ENCODE measurements around the gene INSR. TPM values are rescaled to one million over a fixed set of nuclear protein-coding genes. Genes with fewer than 3 reads are reported as not detected.

The INSR gene
- total and polyA plus RNA-seq, 2 experiments from 2014 or later, result 6.2 to 11.7 TPM

- Histone ChIP-seq H4K20me1 (ENCODE audit: insufficient read depth) (no peaks in the 10 kb centered on the region), H3K4me1 (ENCODE audit: insufficient read depth) (no peaks in the 10 kb centered on the region; the same call in 1 of the 2 replicates), H3F3A (ENCODE audit: insufficient read depth) (no peaks in the 10 kb centered on the region), H3K79me2 (ENCODE audit: insufficient read depth) (peaks cover 10% of the 10 kb centered on the region), H3K9ac (no peak overlapping the region), H3K27ac (no peak overlapping the region), H3K9me2 (ENCODE audit: insufficient read depth) (no peaks in the 10 kb centered on the region), H2AFZ (no peak overlapping the region), H3K4me3 (no peak overlapping the region), H3K9me3 (ENCODE audit: low read depth) (no peaks in the 10 kb centered on the region), H3K36me3 (ENCODE audit: low read depth) (no peaks in the 10 kb centered on the region), H3K27me3 (replicated peaks; ENCODE audit: insufficient read depth) (no peaks in the 10 kb centered on the region), H3K4me2 (ENCODE audit: unreplicated experiment) (no peak overlapping the region)
- in situ Hi-C loops (cut with MboI), result no loop called here
- TF ChIP-seq EZH2 (IDR thresholded peaks at IDR 0.05; ENCODE audit: insufficient read depth, poor library complexity, severe bottlenecking), result no peak
- no peak for TF ChIP-seq EZH2phosphoT487 (IDR thresholded peaks at IDR 0.05; ENCODE audit: insufficient read depth, low read depth)
- 92 to 94% methylated on average over 7 of the region's 7 CpGs for WGBS, 2 experiments (ENCODE audit: low coverage in 1 of 2, low lambda C conversion rate in 2 of 2, missing lambda C conversion rate in 2 of 2)
- DNase-seq, result no peak
Measured at GRCh38 chr19:7224995-7225394, 69.2 kb downstream of the INSR start.

- no peaks in the 10 kb centered on the region for H3K36me3 ChIP-seq (ENCODE audit: low read depth)
- peak overlapping the region; percentile 41 for H3K4me2 ChIP-seq (ENCODE audit: unreplicated experiment)
- DNase-seq, result peak; percentile 61
- H4K20me1 ChIP-seq (ENCODE audit: insufficient read depth), result no peaks in the 10 kb centered on the region
- H3K4me3 ChIP-seq, result peak overlapping the region; percentile 47
- H3K9me2 ChIP-seq (ENCODE audit: insufficient read depth), result no peaks in the 10 kb centered on the region
- no peak overlapping the region for H3K9ac ChIP-seq
- H3K27me3 ChIP-seq (replicated peaks; ENCODE audit: insufficient read depth), result no peaks in the 10 kb centered on the region
- H3K79me2 ChIP-seq (ENCODE audit: insufficient read depth), result peaks cover 10% of the 10 kb centered on the region
- no peaks in the 10 kb centered on the region for H3F3A ChIP-seq (ENCODE audit: insufficient read depth)
- no peaks in the 10 kb centered on the region for H3K9me3 ChIP-seq (ENCODE audit: low read depth)
- no peak overlapping the region for H2AFZ ChIP-seq
- WGBS, 2 experiments (ENCODE audit: low coverage in 1 of 2, low lambda C conversion rate in 2 of 2, missing lambda C conversion rate in 2 of 2), result 12 to 13% methylated on average over 17 to 18 of the region's 18 CpGs
- H3K4me1 ChIP-seq (ENCODE audit: insufficient read depth), result no peaks in the 10 kb centered on the region; the same call in 1 of the 2 replicates
- in situ Hi-C loops (cut with MboI), result no loop called here
- H3K27ac ChIP-seq, result no peak overlapping the region
- no peak for TF ChIP-seq EZH2phosphoT487 (IDR thresholded peaks at IDR 0.05; ENCODE audit: insufficient read depth, low read depth)
- no peak for TF ChIP-seq EZH2 (IDR thresholded peaks at IDR 0.05; ENCODE audit: insufficient read depth, poor library complexity, severe bottlenecking)
Measured at GRCh38 chr19:7224209-7224686, 70.0 kb downstream of the INSR start.

GRCh38 chr19:7223429-7223828 is 70.8 kb downstream of the INSR start:
- Histone ChIP-seq H3K4me2 (ENCODE audit: unreplicated experiment) (no peak overlapping the region), H3K36me3 (ENCODE audit: low read depth) (no peaks in the 10 kb centered on the region), H3K79me2 (ENCODE audit: insufficient read depth) (peaks cover 10% of the 10 kb centered on the region), H4K20me1 (ENCODE audit: insufficient read depth) (no peaks in the 10 kb centered on the region), H3K27me3 (replicated peaks; ENCODE audit: insufficient read depth) (no peaks in the 10 kb centered on the region), H3K4me1 (ENCODE audit: insufficient read depth) (no peaks in the 10 kb centered on the region; the same call in 1 of the 2 replicates), H2AFZ (no peak overlapping the region), H3K27ac (no peak overlapping the region), H3K9ac (no peak overlapping the region), H3F3A (ENCODE audit: insufficient read depth) (no peaks in the 10 kb centered on the region), H3K4me3 (no peak overlapping the region), H3K9me2 (ENCODE audit: insufficient read depth) (no peaks in the 10 kb centered on the region), H3K9me3 (ENCODE audit: low read depth) (no peaks in the 10 kb centered on the region)
- TF ChIP-seq EZH2 (IDR thresholded peaks at IDR 0.05; ENCODE audit: insufficient read depth, poor library complexity, severe bottlenecking) (no peak), EZH2phosphoT487 (IDR thresholded peaks at IDR 0.05; ENCODE audit: insufficient read depth, low read depth) (no peak)
- WGBS, 2 experiments (ENCODE audit: low coverage in 1 of 2, low lambda C conversion rate in 2 of 2, missing lambda C conversion rate in 2 of 2), result 95 to 100% methylated on average over 1 of the region's 1 CpG
- in situ Hi-C loops (cut with MboI), result no loop called here
- no peak for DNase-seq

DNA sequence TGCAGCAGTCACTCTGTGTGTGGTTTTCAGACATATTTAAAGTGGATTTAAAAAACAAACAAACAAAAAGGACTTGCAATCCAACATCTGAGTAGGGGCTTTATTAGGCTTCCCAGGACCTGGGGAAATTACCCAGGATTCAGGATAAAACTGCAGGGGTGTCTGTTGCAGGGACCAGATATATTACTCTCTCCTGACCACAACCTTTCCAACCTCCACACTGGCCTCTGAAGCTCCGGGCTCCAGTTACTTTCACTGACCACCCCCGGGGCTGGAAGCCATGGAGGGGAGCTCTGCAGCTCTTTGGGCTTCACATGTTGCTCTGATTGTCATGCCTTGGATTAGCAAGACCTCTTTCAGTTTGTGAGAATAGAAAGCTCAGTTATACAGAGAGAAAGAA is 75.2 kb downstream of the INSR start:
- no peak overlapping the region for H3K4me3 ChIP-seq
- no peak overlapping the region for H2AFZ ChIP-seq
- in situ Hi-C loops (cut with MboI), result no loop called here
- H4K20me1 ChIP-seq (ENCODE audit: insufficient read depth), result no peaks in the 10 kb centered on the region
- no peaks in the 10 kb centered on the region for H3K9me3 ChIP-seq (ENCODE audit: low read depth)
- no peak for DNase-seq
- no peaks in the 10 kb centered on the region for H3F3A ChIP-seq (ENCODE audit: insufficient read depth)
- H3K9me2 ChIP-seq (ENCODE audit: insufficient read depth), result no peaks in the 10 kb centered on the region
- H3K9ac ChIP-seq, result no peak overlapping the region
- H3K4me2 ChIP-seq (ENCODE audit: unreplicated experiment), result no peak overlapping the region
- H3K27ac ChIP-seq, result no peak overlapping the region
- 67 to 75% methylated on average over 2 of the region's 2 CpGs for WGBS, 2 experiments (ENCODE audit: low coverage in 1 of 2, low lambda C conversion rate in 2 of 2, missing lambda C conversion rate in 2 of 2)
- H3K4me1 ChIP-seq (ENCODE audit: insufficient read depth), result no peaks in the 10 kb centered on the region
- H3K79me2 ChIP-seq (ENCODE audit: insufficient read depth), result peaks cover 10% of the 10 kb centered on the region
- no peaks in the 10 kb centered on the region for H3K36me3 ChIP-seq (ENCODE audit: low read depth)
- no peak for TF ChIP-seq EZH2phosphoT487 (IDR thresholded peaks at IDR 0.05; ENCODE audit: insufficient read depth, low read depth)
- TF ChIP-seq EZH2 (IDR thresholded peaks at IDR 0.05; ENCODE audit: insufficient read depth, poor library complexity, severe bottlenecking), result no peak
- no peaks in the 10 kb centered on the region for H3K27me3 ChIP-seq (replicated peaks; ENCODE audit: insufficient read depth)

GRCh38 chr19:7217861-7218260 is 76.4 kb downstream of the INSR start:
- Histone ChIP-seq H3K27ac (no peak overlapping the region), H3K9me3 (ENCODE audit: low read depth) (no peaks in the 10 kb centered on the region), H3K9me2 (ENCODE audit: insufficient read depth) (no peaks in the 10 kb centered on the region), H3K4me2 (ENCODE audit: unreplicated experiment) (no peak overlapping the region), H3K4me1 (ENCODE audit: insufficient read depth) (no peaks in the 10 kb centered on the region), H3K4me3 (no peak overlapping the region), H3K9ac (no peak overlapping the region), H3K27me3 (replicated peaks; ENCODE audit: insufficient read depth) (no peaks in the 10 kb centered on the region), H3F3A (ENCODE audit: insufficient read depth) (no peaks in the 10 kb centered on the region), H2AFZ (no peak overlapping the region), H3K36me3 (ENCODE audit: low read depth) (no peaks in the 10 kb centered on the region), H4K20me1 (ENCODE audit: insufficient read depth) (no peaks in the 10 kb centered on the region), H3K79me2 (ENCODE audit: insufficient read depth) (no peaks in the 10 kb centered on the region)
- WGBS, 2 experiments (ENCODE audit: low coverage in 1 of 2, low lambda C conversion rate in 2 of 2, missing lambda C conversion rate in 2 of 2), result 88 to 89% methylated on average over 6 of the region's 6 CpGs
- in situ Hi-C loops (cut with MboI), result no loop called here
- no peak for TF ChIP-seq EZH2 (IDR thresholded peaks at IDR 0.05; ENCODE audit: insufficient read depth, poor library complexity, severe bottlenecking)
- no peak for DNase-seq
